Stimulated activated CD4-positive, alpha-beta T cell treated with anti-CD3 and anti-CD28 coated beads, Interleukin-2, amount 100 ng/mL, for 48 hours (primary cell): ENCODE measurements around the gene CSNK2A2.

ENCODE experiments used
- DNase-seq, 2 donors: peaks; one replicate each; pipeline ENCODE4 v3.0.0-alpha.2; 2020

The CSNK2A2 gene

GRCh38 chr16:58197314-58198012 lies 443 bp downstream of the CSNK2A2 start:
- DNase-seq: no peak

GRCh38 chr16:58196898-58197313 lies 1.0 kb downstream of the CSNK2A2 start:
- DNase-seq: no peak

GRCh38 chr16:58195771-58196170 lies 2.1 kb downstream of the CSNK2A2 start:
- no peak for DNase-seq

GRCh38 chr16:58195344-58195743 lies 2.6 kb downstream of the CSNK2A2 start:
- DNase-seq: no peak

GRCh38 chr16:58194790-58195189 lies 3.1 kb downstream of the CSNK2A2 start:
- no peak for DNase-seq

GRCh38 chr16:58187665-58188421 lies 10.1 kb downstream of the CSNK2A2 start:
- DNase-seq: no peak

- DNase-seq: no peak
Observed at GRCh38 chr16:58187092-58187491, 10.8 kb downstream of the CSNK2A2 start.

- no peak for DNase-seq
Observed at GRCh38 chr16:58186176-58186944, 11.5 kb downstream of the CSNK2A2 start.

- DNase-seq: no peak
Observed at GRCh38 chr16:58177353-58177710, 20.6 kb downstream of the CSNK2A2 start.

GRCh38 chr16:58176608-58177352 lies 21.1 kb downstream of the CSNK2A2 start:
- DNase-seq: no peak

- DNase-seq: no peak
Observed at GRCh38 chr16:58170223-58170622, 27.7 kb downstream of the CSNK2A2 start.

GRCh38 chr16:58160855-58161254 lies 37.1 kb downstream of the CSNK2A2 start:
- no peak for DNase-seq

GRCh38 chr16:58158725-58159124 lies 39.2 kb downstream of the CSNK2A2 start:
- no peak for DNase-seq

- no peak for DNase-seq
Observed at GRCh38 chr16:58157951-58158540, 39.9 kb downstream of the CSNK2A2 start.

- DNase-seq: no peak
Observed at GRCh38 chr16:58157239-58157638, 40.7 kb downstream of the CSNK2A2 start.

GRCh38 chr16:58155839-58156238 lies 42.1 kb downstream of the CSNK2A2 start:
- DNase-seq: no peak

- no peak for DNase-seq
Observed at GRCh38 chr16:58154345-58154744, 43.6 kb downstream of the CSNK2A2 start.

GRCh38 chr16:58152246-58152868 lies 45.5 kb downstream of the CSNK2A2 start:
- no peak for DNase-seq

GRCh38 chr16:58148526-58148925 lies 49.4 kb downstream of the CSNK2A2 start:
- DNase-seq: no peak

- no peak for DNase-seq
Observed at GRCh38 chr16:58148099-58148498, 49.8 kb downstream of the CSNK2A2 start.

GRCh38 chr16:58138852-58139251 lies 59.1 kb downstream of the CSNK2A2 start:
- DNase-seq: no peak

GRCh38 chr16:58137581-58137980 lies 60.3 kb downstream of the CSNK2A2 start:
- no peak for DNase-seq
